Fibroblast of skin of abdomen (primary cell): Measurements from ENCODE around the gene KLK8.
"Not testable (repeated sequence)": the region's sequence is repeated elsewhere in the genome, so short reads cannot be mapped to it uniquely, and the experiment has no call there.

Experiments
- DNase-seq: peaks from one replicate; pipeline ENCODE4 v3.0.0-alpha.2; 2013

KLK8 gene

GRCh38 chr19:51016798-51017683 lies 15.6 kb upstream of the KLK8 start:
- DNase-seq: peak; percentile 4

GRCh38 chr19:51015691-51016267 lies 14.4 kb upstream of the KLK8 start:
- no peak for DNase-seq

- no peak for DNase-seq
Measured at GRCh38 chr19:51014242-51014641, 12.8 kb upstream of the KLK8 start.

- DNase-seq: no peak
Measured at GRCh38 chr19:51012661-51013190, 11.3 kb upstream of the KLK8 start.

- no peak for DNase-seq
Measured at GRCh38 chr19:51010066-51010795, 8.8 kb upstream of the KLK8 start.

- DNase-seq: no peak
Measured at GRCh38 chr19:51009061-51009891, 7.9 kb upstream of the KLK8 start.

GRCh38 chr19:51007488-51007887 lies 6.1 kb upstream of the KLK8 start:
- no peak for DNase-seq

GRCh38 chr19:51006406-51006805 lies 5.0 kb upstream of the KLK8 start:
- DNase-seq: no peak

- no peak for DNase-seq
Measured at GRCh38 chr19:51005248-51005647, 3.8 kb upstream of the KLK8 start.

- no peak for DNase-seq
Measured at GRCh38 chr19:51003316-51003715, 1.9 kb upstream of the KLK8 start.

- no peak for DNase-seq
Measured at GRCh38 chr19:51002542-51003311, 1.3 kb upstream of the KLK8 start.

GRCh38 chr19:51002089-51002532 lies 707 bp upstream of the KLK8 start:
- no peak for DNase-seq

GRCh38 chr19:51000981-51001380 lies 423 bp downstream of the KLK8 start:
- no peak for DNase-seq

- no peak for DNase-seq
Measured at GRCh38 chr19:51000426-51000825, 978 bp downstream of the KLK8 start.

GRCh38 chr19:50998686-50999085 lies 2.7 kb downstream of the KLK8 start:
- no peak for DNase-seq

GRCh38 chr19:50998061-50998460 lies 3.3 kb downstream of the KLK8 start:
- no peak for DNase-seq

GRCh38 chr19:50994129-50994528 lies 7.3 kb downstream of the KLK8 start:
- DNase-seq: no peak

GRCh38 chr19:50992666-50993035 lies 8.8 kb downstream of the KLK8 start:
- no peak for DNase-seq

GRCh38 chr19:50984416-50984815 lies 17.0 kb downstream of the KLK8 start:
- not testable (repeated sequence) for DNase-seq

- no peak for DNase-seq
Measured at GRCh38 chr19:50983625-50984292, 17.6 kb downstream of the KLK8 start, which contains the start of gene KLK7. KLK7 (minus strand) TSS chr19:50983917; CDS start chr19:50982399, 1,518 bp downstream.

- no peak for DNase-seq
Measured at GRCh38 chr19:50982186-50982585, 19.2 kb downstream of the KLK8 start.
